ENCODE data around the gene MIS18A. TPM values are rescaled to one million over a fixed set of nuclear protein-coding genes. Genes with fewer than 3 reads are reported as not detected.

Gene MIS18A
- total and polyA plus RNA-seq, 2 experiments from 2014 or later = 15.1 to 17.8 TPM

DNA sequence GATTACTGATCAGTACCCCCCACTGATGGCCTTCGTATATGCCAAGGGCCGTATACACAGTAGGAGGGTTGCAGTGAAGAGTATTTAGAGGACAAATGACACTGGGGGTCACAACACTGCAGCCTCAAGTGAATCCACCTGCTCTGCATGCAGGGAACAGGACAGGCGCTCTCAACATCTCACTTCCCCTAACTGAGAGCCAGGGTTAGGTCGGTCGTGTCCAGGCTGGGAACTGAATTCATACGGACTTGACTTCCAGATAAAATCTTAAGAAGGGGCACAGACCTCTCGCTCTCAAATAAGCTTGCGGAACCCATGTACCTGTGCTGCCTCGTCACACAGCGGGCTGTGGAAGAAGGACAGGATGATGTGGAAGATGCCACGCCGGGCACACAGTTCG lies 42.6 kb upstream of the MIS18A start:
- no peaks in the 10 kb centered on the region for H3K4me1 ChIP-seq (ENCODE audit: low read depth)
- H3K36me3 ChIP-seq = peaks cover 53% of the 10 kb centered on the region
- H3K27ac ChIP-seq = no peak overlapping the region
- no peaks in the 10 kb centered on the region for H3K27me3 ChIP-seq
- DNase-seq (ENCODE audit: low read depth in 1 of 2, low spot score in 1 of 2) = no peak
- no peaks in the 10 kb centered on the region for H3K9me3 ChIP-seq (ENCODE audit: low read depth)
- no peak overlapping the region for H3K4me3 ChIP-seq
- TF ChIP-seq, protein P1, sequence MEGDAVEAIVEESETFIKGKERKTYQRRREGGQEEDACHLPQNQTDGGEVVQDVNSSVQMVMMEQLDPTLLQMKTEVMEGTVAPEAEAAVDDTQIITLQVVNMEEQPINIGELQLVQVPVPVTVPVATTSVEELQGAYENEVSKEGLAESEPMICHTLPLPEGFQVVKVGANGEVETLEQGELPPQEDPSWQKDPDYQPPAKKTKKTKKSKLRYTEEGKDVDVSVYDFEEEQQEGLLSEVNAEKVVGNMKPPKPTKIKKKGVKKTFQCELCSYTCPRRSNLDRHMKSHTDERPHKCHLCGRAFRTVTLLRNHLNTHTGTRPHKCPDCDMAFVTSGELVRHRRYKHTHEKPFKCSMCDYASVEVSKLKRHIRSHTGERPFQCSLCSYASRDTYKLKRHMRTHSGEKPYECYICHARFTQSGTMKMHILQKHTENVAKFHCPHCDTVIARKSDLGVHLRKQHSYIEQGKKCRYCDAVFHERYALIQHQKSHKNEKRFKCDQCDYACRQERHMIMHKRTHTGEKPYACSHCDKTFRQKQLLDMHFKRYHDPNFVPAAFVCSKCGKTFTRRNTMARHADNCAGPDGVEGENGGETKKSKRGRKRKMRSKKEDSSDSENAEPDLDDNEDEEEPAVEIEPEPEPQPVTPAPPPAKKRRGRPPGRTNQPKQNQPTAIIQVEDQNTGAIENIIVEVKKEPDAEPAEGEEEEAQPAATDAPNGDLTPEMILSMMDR (IDR thresholded peaks at IDR 0.05; ENCODE audit: low read depth, low read length) = no peak

DNA sequence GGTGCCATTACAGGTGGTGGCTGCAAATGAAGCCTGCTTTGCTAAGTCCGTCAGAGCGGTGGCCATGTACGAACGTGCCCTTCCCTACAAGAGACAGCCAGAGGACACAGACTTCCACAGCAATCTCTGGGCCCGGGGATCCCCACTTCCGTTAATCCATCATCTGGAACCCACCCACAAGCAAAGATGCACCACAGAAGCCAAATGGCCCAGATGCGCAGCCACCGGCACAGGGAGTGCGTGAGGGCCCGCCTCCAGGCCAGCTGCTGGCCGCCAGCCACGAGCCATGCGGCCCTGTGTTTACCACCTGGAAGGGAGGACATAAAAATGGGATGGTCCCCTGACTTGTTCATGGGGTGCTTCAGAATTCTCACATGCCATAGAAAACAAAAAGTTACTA lies 41.9 kb upstream of the MIS18A start:
- peaks cover 53% of the 10 kb centered on the region for H3K36me3 ChIP-seq
- TF ChIP-seq, protein P1 (IDR thresholded peaks at IDR 0.05; ENCODE audit: low read depth, low read length) = no peak
- H3K27ac ChIP-seq = no peak overlapping the region
- H3K9me3 ChIP-seq (ENCODE audit: low read depth) = no peaks in the 10 kb centered on the region
- H3K4me1 ChIP-seq (ENCODE audit: low read depth) = no peaks in the 10 kb centered on the region
- no peak for DNase-seq (ENCODE audit: low read depth in 1 of 2, low spot score in 1 of 2)
- H3K27me3 ChIP-seq = no peaks in the 10 kb centered on the region
- no peak overlapping the region for H3K4me3 ChIP-seq

DNA sequence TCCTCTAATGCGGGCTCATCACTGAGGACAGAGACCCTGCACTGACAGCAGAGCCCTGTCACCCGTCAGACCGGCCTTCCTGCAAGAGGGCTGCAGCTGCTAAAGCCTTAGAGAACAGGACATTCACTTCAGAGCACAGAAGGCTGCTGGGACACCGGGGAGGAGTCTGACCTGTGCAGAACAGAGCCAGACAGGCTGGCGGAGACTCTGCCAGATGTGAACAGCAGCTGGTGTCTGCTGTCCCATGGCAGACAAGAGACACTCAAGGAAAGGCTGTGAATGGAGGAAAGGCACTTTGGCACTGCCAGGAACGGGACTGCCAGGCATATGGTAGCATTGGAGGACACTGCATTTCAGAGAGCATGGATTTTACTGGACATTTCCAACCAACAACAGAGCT lies 41.2 kb upstream of the MIS18A start:
- Histone ChIP-seq H3K9me3 (ENCODE audit: low read depth) (no peaks in the 10 kb centered on the region), H3K4me1 (ENCODE audit: low read depth) (no peaks in the 10 kb centered on the region), H3K27ac (no peak overlapping the region), H3K27me3 (no peaks in the 10 kb centered on the region), H3K36me3 (peaks cover 53% of the 10 kb centered on the region), H3K4me3 (no peak overlapping the region)
- TF ChIP-seq, protein P1 (IDR thresholded peaks at IDR 0.05; ENCODE audit: low read depth, low read length) = no peak
- no peak for DNase-seq (ENCODE audit: low read depth in 1 of 2, low spot score in 1 of 2)

DNA sequence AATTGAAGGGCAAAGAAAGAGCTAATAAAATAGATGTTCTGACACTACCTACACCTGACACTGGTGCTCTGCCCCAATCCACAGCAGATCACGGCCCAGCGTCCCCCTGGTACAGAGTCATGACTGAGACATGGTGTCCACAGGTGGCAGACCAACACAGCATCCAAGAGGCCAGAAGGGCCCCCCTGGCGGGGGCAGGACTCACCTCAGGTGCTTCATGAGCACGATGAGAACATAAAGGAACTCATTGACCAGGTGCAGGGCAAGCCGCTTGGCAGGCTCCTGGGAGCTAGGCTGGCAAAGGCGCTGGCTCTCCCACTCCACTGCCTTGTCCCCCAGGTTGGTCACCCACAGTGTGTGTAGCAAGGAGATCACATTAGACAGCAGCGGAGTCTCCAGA lies 40.2 kb upstream of the MIS18A start:
- peaks cover 47% of the 10 kb centered on the region for H3K36me3 ChIP-seq
- TF ChIP-seq, protein P1 (IDR thresholded peaks at IDR 0.05; ENCODE audit: low read depth, low read length) = no peak

DNA sequence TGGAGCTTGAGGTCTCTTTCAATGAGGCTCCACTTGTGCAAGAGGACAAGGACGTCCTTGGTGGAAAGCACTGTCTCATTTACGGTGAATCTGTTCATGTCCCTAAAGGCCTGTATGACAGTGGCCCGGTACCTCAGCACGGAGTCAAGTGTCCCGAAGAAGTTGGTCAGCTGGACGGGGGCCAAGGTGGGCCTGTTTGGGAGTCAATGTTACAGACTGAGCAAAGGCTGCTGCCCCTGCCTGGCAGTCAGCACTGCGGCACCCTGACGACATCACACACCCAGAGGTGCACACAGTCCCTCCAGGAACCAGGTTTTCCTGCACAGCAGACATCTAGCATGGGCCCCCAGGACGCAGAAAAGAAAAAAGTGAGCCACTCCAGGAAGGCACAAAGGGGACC lies 38.9 kb upstream of the MIS18A start:
- H3K9me3 ChIP-seq (ENCODE audit: low read depth) = no peaks in the 10 kb centered on the region
- TF ChIP-seq, protein P1 (IDR thresholded peaks at IDR 0.05; ENCODE audit: low read depth, low read length) = no peak
- no peak overlapping the region for H3K27ac ChIP-seq
- no peaks in the 10 kb centered on the region for H3K27me3 ChIP-seq
- H3K36me3 ChIP-seq = peaks cover 40% of the 10 kb centered on the region
- no peak for DNase-seq (ENCODE audit: low read depth in 1 of 2, low spot score in 1 of 2)
- H3K4me1 ChIP-seq (ENCODE audit: low read depth) = no peaks in the 10 kb centered on the region
- H3K4me3 ChIP-seq = no peak overlapping the region

More for the DNA sequence above, 40.2 kb upstream of the MIS18A start:
- Histone ChIP-seq H3K9me3 (ENCODE audit: low read depth) (no peaks in the 10 kb centered on the region), H3K4me3 (no peak overlapping the region), H3K4me1 (ENCODE audit: low read depth) (no peaks in the 10 kb centered on the region), H3K27ac (no peak overlapping the region), H3K27me3 (no peaks in the 10 kb centered on the region)
- no peak for DNase-seq (ENCODE audit: low read depth in 1 of 2, low spot score in 1 of 2)

All from cardiac muscle cell (in vitro differentiated cells and primary cell).